Measurements from ENCODE around the gene MORF4L1. TPM values are rescaled to one million over a fixed set of nuclear protein-coding genes. Genes with fewer than 3 reads are reported as not detected.
"Not testable (repeated sequence)": the region's sequence is repeated elsewhere in the genome, so short reads cannot be mapped to it uniquely, and the experiment has no call there.

The MORF4L1 gene
- total RNA-seq, 2 experiments from 2014 or later: 463 to 496 TPM

DNA sequence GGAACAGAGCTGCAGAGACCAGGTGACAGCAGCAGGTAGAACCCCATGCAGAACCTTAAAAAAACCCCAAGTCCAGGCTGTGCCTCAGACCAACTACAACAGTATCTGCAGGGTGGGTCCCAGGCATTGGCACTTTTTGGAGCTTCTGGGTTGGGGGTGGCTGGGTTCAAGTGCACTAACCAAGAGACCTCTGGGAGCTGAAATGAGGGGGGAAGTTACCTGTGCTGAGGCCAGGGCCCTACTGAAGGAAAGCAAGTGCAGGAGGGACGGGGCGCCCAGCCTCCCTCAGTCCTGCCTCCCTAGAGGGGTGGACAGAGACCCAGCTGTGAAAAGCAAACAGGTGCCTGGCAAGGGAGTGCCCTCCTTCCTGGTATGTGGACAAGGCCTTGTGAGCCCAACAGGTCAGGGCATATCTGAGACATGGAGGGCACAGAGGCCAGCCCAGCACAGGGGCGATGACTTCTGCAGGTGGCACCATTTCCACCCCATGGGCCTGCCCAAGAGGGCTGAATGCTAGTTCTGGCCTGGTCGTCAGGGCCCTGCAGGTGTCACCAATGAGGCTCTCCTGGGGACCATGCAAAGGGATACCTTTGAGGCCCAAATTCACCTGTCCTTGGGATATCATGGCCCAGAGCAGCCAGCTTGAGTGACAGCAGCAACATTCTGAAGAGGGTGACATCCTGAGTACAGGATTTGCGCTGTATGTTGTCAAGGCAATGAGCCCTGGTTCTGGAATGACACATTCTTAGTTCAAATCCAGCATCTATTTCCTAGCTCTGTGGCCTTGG lies 53.5 kb downstream of the MORF4L1 start:
- intact Hi-C loops (cut with DNase I, micrococcal nuclease): no loop called here
- CTCF ChIA-PET: no interaction called here
- peak in 1 of 14 experiments; percentile 20 for DNase-seq
- no peaks in the 10 kb centered on the region for H3K27me3 Mint-ChIP-seq
- Histone ChIP-seq H3K9me3 (ENCODE audit: control insufficient read depth in 1 of 2, insufficient read depth in 1 of 2, low read length in 2 of 2) (no peaks in the 10 kb centered on the region), H3K4me1 (ENCODE audit: insufficient read depth, low read length) (no peaks in the 10 kb centered on the region), H3K36me3 (ENCODE audit: insufficient read depth, low read length) (peaks cover 51% of the 10 kb centered on the region), H3K27ac (ENCODE audit: low read depth in 1 of 2, low read length in 2 of 2) (no peak overlapping the region), H3K27me3 (ENCODE audit: control insufficient read depth in 1 of 2, insufficient read depth in 2 of 2, low read length in 2 of 2) (no peaks in the 10 kb centered on the region), H3K4me3 (ENCODE audit: low read length) (no peak overlapping the region)
- no peak overlapping the region for H3K4me3 Mint-ChIP-seq
- no peak for ATAC-seq (ENCODE audit: poor library complexity)
- peaks cover 32% of the 10 kb centered on the region for H3K36me3 Mint-ChIP-seq (ENCODE audit: low read depth)
- POLR2A ChIA-PET: no interaction called here
- TF ChIP-seq, protein P1, sequence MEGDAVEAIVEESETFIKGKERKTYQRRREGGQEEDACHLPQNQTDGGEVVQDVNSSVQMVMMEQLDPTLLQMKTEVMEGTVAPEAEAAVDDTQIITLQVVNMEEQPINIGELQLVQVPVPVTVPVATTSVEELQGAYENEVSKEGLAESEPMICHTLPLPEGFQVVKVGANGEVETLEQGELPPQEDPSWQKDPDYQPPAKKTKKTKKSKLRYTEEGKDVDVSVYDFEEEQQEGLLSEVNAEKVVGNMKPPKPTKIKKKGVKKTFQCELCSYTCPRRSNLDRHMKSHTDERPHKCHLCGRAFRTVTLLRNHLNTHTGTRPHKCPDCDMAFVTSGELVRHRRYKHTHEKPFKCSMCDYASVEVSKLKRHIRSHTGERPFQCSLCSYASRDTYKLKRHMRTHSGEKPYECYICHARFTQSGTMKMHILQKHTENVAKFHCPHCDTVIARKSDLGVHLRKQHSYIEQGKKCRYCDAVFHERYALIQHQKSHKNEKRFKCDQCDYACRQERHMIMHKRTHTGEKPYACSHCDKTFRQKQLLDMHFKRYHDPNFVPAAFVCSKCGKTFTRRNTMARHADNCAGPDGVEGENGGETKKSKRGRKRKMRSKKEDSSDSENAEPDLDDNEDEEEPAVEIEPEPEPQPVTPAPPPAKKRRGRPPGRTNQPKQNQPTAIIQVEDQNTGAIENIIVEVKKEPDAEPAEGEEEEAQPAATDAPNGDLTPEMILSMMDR (IDR thresholded peaks at IDR 0.05): no peak
- H3K27ac Mint-ChIP-seq: peak overlapping the region; percentile 56
- H3K9me3 Mint-ChIP-seq: no peaks in the 10 kb centered on the region
- H3K4me1 Mint-ChIP-seq (ENCODE audit: low read depth): no peaks in the 10 kb centered on the region

DNA sequence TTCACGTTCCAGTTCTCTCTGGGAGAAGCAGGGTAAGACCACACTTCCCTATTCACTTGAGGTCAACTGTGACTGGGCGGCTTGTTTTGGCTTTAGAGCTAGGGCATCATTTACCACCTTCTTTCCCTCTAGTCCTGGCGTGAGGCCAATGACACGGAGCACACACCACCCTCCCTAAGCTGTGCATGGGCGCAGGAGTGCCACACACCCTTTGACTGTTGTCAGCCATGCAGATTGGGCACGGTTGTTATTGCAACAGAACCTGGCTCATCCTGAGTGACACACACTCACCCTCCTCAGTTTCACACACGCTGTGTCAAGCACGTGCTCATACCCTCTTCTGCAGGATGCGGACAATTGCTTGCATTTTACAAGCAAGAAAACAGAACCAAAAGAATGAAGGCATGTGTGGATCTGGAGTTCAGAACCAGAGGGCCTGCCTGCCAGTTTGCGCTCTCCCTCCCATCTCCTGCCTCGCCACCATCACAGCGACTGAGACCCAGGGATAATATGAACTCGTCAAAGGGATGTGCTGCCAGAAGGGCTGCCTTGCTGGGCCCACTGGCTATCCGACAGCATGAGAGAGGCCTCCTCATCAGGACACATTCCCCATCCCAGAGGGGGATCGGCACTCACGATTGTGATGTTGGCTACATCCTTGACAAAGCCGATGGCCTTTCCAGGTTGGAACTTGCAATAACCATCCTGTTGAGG lies 54.5 kb downstream of the MORF4L1 start:
- no peaks in the 10 kb centered on the region for H3K4me1 Mint-ChIP-seq (ENCODE audit: low read depth)
- Histone ChIP-seq H3K36me3 (ENCODE audit: insufficient read depth, low read length) (peaks cover 40% of the 10 kb centered on the region), H3K9me3 (ENCODE audit: control insufficient read depth in 1 of 2, insufficient read depth in 1 of 2, low read length in 2 of 2) (no peaks in the 10 kb centered on the region), H3K4me1 (ENCODE audit: insufficient read depth, low read length) (no peaks in the 10 kb centered on the region), H3K4me3 (ENCODE audit: low read length) (no peak overlapping the region), H3K27me3 (ENCODE audit: control insufficient read depth in 1 of 2, insufficient read depth in 2 of 2, low read length in 2 of 2) (no peaks in the 10 kb centered on the region), H3K27ac (ENCODE audit: low read depth in 1 of 2, low read length in 2 of 2) (no peak overlapping the region)
- DNase-seq (peak in 2 of 14 experiments; percentile 62 to 71), ATAC-seq (ENCODE audit: poor library complexity) (no peak)
- H3K27me3 Mint-ChIP-seq: no peaks in the 10 kb centered on the region
- intact Hi-C loops (cut with DNase I, micrococcal nuclease): no loop called here
- peaks cover 21% of the 10 kb centered on the region for H3K36me3 Mint-ChIP-seq (ENCODE audit: low read depth)
- ChIA-PET POLR2A (no interaction called here), CTCF (no interaction called here)
- H3K4me3 Mint-ChIP-seq: no peak overlapping the region
- peak overlapping the region; percentile 56 for H3K27ac Mint-ChIP-seq
- TF ChIP-seq, protein P1 (IDR thresholded peaks at IDR 0.05): no peak
- no peaks in the 10 kb centered on the region for H3K9me3 Mint-ChIP-seq

DNA sequence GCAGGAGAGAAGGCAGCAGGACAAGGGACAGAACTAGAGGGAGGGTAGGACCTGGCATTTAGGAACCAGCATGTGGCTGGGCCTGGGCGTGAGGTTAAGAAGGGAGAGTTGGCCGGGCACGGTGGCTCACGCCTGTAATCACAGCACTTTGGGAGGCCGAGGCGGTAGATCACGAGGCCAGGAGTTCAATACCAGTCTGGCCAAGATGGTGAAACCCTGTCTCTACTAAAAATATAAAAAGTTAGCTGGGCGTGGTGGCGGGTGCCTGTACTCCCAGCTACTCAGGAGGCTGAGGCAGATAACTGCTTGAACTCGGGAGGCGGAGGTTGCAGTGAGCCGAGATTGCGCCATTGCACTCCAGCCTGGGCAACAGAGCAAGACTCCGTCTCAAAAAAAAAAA lies 55.5 kb downstream of the MORF4L1 start:
- H3K27ac ChIP-seq (ENCODE audit: low read depth in 1 of 2, low read length in 2 of 2); intact Hi-C loops (cut with DNase I, micrococcal nuclease); DNase-seq; ATAC-seq (ENCODE audit: poor library complexity); H3K4me1 Mint-ChIP-seq (ENCODE audit: low read depth); H3K9me3 ChIP-seq (ENCODE audit: control insufficient read depth in 1 of 2, insufficient read depth in 1 of 2, low read length in 2 of 2); POLR2A ChIA-PET; H3K9me3 Mint-ChIP-seq; H3K4me3 ChIP-seq (ENCODE audit: low read length); H3K27me3 Mint-ChIP-seq; H3K4me3 Mint-ChIP-seq; H3K4me1 ChIP-seq (ENCODE audit: insufficient read depth, low read length); H3K27me3 ChIP-seq (ENCODE audit: control insufficient read depth in 1 of 2, insufficient read depth in 2 of 2, low read length in 2 of 2); CTCF ChIA-PET: not testable (repeated sequence)
- H3K36me3 ChIP-seq (ENCODE audit: insufficient read depth, low read length): peaks cover 31% of the 10 kb centered on the region
- peaks cover 13% of the 10 kb centered on the region for H3K36me3 Mint-ChIP-seq (ENCODE audit: low read depth)
- H3K27ac Mint-ChIP-seq: peak overlapping the region; percentile 56
